Activated T-cell treated with anti-CD3 and anti-CD28 coated beads, Interleukin-2, amount 50 U/mL, for 48 hours (primary cell): ENCODE data around the gene DDAH2.

ENCODE experiments used
- DNase-seq, 2 experiments: peaks; one replicate each; pipeline ENCODE4 v3.0.0-alpha.2; 2020

The DDAH2 gene, protein sequence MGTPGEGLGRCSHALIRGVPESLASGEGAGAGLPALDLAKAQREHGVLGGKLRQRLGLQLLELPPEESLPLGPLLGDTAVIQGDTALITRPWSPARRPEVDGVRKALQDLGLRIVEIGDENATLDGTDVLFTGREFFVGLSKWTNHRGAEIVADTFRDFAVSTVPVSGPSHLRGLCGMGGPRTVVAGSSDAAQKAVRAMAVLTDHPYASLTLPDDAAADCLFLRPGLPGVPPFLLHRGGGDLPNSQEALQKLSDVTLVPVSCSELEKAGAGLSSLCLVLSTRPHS

DNA sequence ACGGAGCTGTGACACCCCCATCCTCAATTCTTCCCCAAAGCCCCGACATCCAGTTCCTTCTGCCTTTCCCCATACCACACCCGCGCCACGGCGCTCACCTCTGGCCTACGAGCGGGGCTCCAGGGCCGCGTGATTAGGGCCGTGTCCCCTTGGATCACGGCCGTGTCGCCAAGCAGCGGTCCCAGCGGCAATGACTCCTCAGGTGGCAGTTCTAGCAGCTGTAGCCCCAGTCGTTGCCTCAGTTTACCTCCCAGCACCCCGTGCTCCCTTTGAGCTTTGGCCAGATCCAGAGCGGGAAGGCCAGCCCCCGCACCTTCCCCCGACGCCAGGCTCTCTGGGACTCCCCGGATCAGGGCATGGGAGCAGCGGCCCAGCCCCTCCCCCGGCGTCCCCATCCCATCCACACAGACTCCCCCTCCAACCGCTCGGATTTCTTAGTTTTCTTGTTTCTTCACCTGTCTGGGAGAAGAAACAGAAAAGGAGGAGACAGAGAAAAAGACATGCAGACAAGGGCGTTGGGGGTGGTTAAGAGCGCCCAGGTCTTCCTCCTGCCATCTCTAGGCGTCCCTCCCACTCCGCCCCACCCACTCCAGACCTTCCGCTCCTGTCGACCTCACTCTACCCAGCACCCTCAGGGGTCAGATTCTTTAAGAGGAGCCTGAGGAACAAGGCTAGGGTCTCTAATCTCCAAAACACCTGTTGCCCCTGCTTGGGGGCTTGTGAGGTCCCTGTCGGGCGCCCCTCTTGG, at the start of gene DDAH2:
Gene DDAH2, minus strand, starts transcription at position 533 of the 748 bp plus-strand sequence. Its CDS starts 138 bp downstream, at position 395.
- DNase-seq, result no peak

DNA sequence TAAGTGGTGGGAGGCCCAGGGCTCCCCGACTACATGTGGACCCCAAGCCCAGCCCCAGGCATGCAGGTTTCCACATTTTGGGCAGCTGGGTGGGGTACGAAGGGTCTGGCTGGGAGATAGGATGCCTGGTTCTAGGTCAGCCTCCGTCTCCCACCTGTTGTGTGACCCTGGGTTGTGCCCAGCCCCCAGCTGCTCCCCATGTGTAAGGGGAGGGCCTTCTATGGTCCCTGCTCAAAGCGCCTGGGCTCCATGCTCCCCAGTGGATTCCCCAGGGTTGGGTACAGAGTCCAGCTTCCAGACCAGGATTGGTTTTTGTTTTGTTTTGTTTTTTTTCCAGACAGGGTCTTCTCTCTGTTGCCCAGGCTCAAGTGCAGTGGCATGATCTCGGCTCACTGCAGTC, 49.1 kb upstream of the DDAH2 start:
- no peak for DNase-seq

GRCh38 chr6:31777667-31778050, 48.6 kb upstream of the DDAH2 start:
- DNase-seq, result no peak

DNA sequence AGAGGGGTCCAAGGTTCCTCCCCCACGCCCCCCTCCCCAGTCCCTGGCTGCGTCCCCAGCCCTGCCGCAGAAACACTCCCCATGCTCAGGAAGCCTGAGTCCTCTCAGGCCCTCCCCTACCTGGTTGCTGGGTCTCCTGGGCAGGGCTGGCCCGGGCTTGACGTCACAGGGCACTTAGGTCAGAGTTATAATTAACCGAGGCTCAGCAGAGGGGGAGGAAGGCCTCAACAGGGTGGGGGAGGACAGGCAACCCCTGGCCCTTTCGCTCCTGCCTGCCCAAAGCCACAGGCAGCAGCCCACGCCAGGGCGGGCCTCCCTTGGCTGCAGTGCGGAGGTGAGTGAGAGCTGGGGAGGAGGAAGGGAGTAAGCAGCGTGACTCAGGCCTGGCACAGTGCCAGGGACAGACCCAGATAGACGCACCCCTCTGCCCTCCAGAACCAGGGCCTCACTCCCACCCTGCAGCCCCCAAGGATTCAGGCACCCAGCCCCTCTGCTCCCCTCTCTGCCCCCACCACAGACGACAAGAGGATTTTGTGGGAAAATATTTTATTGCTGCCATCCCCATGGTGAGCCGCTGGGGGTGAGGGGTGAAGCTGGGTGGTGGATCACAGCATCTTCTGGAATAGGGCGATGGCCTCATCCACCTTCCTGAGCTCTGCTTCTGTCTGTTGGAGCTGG, 48.0 kb upstream of the DDAH2 start, which contains the start of gene VWA7:
Gene VWA7, minus strand, starts transcription at position 340 of the 678 bp plus-strand sequence. CDS start 549 bp downstream, outside the sequence.
- peak; percentile 87 to 88 for DNase-seq

- peak in 1 of 2 experiments; percentile 45 for DNase-seq
These were observed 47.4 kb upstream of the DDAH2 start for GRCh38 chr6:31776485-31776988.

GRCh38 chr6:31775633-31776484, 46.8 kb upstream of the DDAH2 start:
- DNase-seq, result no peak

- DNase-seq, result no peak
These were observed 46.1 kb upstream of the DDAH2 start for GRCh38 chr6:31775184-31775583.

DNA sequence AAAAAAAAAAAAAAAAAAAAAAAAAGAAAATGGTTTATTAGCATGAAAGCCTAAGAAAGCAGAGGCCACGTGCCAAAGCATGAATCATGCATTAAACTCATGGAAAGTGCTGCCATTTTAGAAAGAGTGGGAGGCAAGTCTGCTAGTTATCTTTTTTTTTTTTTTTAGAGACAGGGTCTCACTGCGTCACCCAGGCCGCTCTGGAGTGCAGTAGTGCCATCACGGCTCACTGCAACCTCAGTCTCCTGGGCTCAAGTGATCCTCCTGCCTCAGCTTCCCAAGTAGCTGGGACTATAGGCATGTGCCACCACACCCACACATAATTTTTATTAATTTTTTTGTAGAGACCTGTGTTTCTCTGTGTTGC, 42.9 kb upstream of the DDAH2 start:
- DNase-seq, result no peak

GRCh38 chr6:31770860-31771259, 41.8 kb upstream of the DDAH2 start:
- no peak for DNase-seq

DNA sequence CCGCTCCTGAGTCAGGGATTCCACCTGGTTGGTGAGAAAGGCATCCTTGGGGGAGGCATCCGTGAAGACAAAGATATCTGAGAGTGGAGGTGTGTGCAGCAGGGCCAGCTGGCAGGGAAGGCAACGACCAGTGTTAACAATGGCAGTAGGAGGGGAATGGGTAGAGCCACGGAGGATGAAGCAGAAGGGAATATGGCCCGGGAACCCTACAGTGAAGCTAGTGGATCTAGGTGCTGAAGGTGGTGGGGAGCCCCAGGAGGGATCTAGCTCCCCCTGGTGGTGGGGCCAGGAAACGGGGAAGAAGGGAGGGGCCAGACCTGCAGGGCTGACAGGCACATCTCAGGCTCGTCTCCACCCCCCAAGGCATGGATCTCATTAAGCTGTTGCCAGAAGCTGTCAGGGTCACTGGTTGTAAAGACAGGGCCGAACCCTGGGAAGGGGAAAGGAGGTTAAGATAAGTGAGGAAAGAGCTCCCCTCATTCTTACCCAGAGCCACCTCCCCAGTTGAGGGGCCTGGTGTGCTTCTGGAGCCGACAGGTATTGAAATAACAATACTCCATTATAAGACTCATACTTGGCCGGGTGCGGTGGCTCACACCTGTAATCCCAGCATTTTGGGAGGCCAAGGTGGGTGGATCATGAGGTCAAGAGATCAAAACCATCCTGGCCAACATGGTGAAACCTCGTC, 40.7 kb upstream of the DDAH2 start:
- DNase-seq, result peak; percentile 90 to 91

GRCh38 chr6:31768363-31769257, 39.5 kb upstream of the DDAH2 start:
- no peak for DNase-seq

- no peak for DNase-seq
These were observed 38.1 kb upstream of the DDAH2 start for GRCh38 chr6:31767096-31767645.

DNA sequence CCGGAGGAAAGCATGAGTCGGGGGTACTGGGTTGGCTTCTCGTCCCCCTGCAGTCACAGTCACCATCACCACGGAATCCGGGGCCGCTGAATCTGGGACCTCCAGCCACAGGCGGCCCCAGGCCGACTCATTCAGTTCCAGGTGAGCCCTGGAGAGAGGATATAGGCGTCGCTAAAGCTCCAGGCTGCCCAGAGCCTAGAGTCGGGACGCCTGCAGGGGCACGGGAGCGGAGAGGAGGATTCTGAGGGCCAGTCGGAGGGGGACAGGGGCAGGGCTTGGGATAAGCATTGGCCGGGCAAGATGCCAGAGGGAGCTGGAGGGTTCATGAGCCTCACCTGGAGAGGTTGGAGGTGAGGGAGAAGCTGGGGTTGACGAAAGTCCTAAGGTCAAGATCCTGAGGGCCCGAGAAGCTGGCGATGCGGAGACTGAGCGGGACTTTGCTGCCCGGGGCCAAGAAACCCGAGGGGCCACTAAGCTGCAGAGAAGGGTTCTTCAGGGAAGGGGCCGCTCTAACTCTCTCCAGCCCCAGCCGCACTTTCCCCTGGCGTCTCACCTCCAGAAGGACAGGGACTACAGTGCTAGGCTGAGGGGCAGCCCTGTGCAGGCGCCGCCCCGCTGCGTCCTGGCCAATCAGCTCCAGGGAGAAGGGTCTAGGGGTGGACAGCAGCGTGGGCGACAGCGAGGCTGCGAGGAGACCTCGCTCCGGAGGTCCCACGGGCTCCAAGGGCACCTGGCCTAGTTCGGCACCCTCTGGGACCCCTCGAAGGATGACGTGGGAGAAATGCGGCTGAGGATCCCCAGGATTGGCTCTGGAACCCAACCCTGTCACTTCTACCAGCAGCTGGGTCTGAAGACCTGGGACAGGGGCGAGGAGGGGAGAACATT, 37.1 kb upstream of the DDAH2 start:
- DNase-seq, result no peak

DNA sequence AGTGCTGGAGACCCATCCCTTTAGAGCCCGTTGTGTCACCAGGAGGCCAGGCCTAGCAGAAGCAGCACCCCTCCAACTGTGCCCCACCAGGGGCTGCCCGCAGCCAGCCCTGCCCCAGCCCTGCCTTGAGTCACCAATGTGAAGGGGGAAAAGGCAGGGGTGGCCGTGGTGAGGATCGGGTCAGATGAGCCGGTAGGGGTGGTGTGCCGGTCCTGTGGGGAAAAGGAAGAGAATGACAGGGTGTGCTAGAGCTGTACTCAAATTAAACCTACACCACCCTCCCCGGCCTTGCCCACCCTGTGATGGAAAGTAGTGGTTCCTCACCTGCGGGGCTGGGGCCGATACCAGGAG, 36.4 kb upstream of the DDAH2 start:
- DNase-seq, result no peak

DNA sequence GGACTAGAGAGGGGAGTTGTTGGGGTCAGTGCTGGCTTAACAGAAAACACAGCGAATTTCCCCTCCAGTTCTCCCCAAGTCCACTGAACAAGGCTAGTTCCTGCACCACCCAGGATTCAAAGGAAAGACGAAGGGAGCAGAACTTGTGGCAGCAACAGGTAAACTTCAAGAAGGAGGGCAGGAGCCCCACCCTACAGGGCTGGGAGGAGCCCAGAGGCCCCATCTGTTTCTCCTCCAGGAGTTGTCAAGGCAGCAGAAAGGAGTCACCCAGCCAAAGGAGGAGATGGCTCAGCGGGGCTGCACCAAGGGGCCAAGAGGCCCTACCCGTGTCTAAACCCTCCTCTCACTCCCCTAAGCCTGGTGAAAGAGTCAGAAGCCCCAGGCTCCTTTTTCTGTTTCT, 35.1 kb upstream of the DDAH2 start:
- DNase-seq, result no peak

DNA sequence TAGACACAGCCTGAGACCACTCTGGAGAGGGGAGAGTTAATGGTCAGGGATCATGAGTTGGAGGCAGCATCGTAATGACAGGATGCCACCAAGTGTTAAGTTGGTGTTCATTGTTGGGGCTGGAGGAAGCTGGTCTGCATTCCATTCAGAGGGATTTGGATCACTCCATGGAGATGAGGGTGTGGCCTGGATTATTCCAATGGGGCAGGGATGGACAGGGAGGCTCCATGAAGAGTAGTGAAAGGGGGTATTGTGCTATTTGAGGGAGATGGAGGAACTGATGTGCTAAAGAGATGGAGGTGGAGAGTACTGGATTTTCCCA, 34.5 kb upstream of the DDAH2 start:
- DNase-seq, result no peak

GRCh38 chr6:31762878-31763618, 33.9 kb upstream of the DDAH2 start:
- DNase-seq, result no peak

- DNase-seq, result no peak
These were observed 33.3 kb upstream of the DDAH2 start, which contains the start of gene SAPCD1 for GRCh38 chr6:31762356-31762755. Gene SAPCD1, plus strand, starts transcription at chr6:31762656. Its CDS starts 399 bp downstream, at chr6:31763055.

DNA sequence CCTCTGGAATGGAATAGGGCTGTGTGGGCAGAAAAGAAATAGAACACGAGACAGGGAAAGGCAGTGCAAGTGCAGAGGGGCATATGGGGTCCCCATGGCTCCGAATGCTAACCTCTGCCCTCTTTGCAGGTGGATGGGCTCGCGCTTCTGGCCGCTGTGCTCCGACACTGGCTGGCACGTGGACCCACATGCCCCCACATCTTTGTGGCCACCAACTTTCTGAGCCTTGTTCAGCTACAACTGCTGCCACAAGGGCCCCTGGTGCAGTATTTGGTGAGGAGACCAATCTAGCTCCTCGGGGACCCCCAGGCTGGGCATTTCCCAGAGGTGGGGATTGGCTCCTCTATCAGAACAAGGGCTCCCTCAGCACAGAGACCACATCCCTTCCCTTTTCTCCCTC, 32.2 kb upstream of the DDAH2 start:
- no peak for DNase-seq
